Activated CD4-positive, CD25-positive, alpha-beta regulatory T cell (primary cell): ENCODE measurements around the gene MRRF.

Experiments used
- DNase-seq, 4 experiments: peaks; one replicate each; lab custom pipeline; 2025; lab: John Stamatoyannopoulos, UW

MRRF gene

GRCh38 chr9:122332644-122333043 is 68.0 kb downstream of the MRRF start:
- DNase-seq: no peak

DNA sequence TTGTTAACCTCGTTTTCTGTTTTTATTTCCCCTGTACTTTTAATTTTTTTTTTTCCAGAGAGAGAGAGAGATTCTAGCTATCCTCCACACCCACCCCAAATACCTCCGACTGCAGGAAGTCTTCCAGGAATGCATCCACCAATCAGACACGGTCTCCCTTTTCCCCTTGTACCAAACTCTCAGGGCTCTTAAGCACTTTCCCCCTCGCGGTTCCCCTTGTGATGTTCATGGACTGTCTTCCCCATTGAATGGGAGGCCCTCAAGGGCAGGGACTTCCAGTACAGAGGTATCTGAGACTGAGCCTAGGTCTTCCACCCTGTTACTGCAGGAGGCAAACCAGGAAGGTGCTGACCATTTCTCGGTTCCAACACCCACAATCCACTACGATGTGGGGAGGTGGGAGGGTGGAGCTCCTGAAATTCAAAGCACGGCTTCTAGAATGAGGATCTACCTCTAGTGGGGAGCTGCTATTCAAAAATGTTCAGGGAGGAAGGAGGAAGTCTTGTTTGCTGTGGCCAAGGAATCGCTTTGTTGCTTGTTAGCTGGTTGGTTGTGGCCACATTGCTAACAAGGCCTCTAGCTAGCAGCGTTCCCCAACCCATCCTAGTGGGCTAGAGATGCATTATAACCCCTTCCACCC is 68.6 kb downstream of the MRRF start:
- DNase-seq: no peak

- DNase-seq: no peak
Observed at GRCh38 chr9:122334916-122335315, 70.2 kb downstream of the MRRF start.

- no peak for DNase-seq
Observed at GRCh38 chr9:122336189-122336588, 71.5 kb downstream of the MRRF start.

DNA sequence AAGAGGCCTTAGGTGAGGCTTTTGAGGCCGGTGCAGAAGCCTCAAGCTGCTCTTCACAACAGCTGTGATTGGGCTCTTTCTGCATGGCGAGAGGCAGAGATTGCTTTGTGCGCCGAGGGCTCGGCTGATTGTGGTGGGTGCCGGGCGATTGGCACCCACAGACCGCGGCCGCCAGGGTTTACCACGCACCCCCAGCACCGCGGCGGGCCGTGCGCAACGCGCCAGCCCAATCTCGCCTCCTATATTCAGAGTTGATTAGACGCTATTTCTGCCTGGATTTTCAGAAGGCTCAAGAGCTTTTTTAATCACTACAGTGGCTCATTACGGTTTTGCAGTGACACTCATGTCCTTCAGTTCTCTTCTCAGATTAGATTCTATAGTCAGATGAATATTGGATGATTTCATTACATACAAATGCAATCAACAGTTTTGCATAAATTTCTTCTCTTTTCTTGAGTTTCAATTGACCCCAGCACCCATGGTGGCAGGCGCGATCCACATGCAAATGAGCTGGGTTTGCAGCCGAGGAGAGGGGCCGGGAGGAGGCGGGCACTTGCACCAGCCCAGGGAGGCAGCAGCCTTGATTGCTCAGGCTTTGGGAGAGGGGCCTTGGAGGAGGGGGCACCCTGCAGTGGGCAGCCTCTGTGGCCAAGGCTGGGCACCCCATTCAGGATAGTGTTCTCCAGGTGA is 72.3 kb downstream of the MRRF start:
- DNase-seq: no peak

DNA sequence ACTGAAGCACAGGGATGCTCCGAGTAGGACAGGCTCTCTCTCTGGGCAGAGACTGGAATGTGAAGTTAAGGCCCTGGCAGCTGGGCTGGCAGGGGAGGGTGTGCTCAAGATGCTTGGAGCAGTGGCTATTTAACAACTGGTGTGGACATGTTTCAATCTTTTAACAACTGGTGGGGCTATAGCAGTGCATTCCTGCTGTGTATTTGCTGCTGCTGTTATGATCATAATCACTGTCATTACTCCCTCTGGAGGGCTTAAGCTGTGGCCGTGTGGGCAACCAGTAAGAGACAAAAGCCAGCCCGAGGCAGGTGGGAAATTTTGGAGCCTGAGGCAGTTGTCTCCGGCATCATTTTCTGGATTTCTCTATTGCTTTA is 72.9 kb downstream of the MRRF start:
- no peak for DNase-seq

GRCh38 chr9:122338536-122338935 is 73.9 kb downstream of the MRRF start:
- DNase-seq: no peak

GRCh38 chr9:122338994-122339393 is 74.3 kb downstream of the MRRF start:
- DNase-seq: no peak

DNA sequence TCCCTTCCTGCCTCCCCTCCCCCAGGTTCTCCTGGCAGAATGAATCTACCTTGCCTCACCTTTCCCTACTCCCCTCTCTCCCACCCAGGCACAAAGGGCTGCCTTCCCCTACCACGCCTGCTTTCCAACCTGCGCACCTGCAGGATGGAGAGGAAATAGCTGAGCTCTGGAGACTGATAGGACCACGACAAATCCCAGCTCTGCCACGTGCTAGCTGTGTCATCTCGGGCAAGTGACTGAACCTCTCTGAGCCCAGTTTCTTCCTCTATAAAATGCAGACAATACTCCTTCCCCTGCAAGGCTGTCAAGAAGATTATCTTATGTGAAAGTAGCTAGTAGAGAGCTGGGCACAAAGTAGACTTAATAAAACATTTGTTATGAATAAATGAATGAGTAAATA is 74.9 kb downstream of the MRRF start:
- no peak for DNase-seq

GRCh38 chr9:122340161-122340560 is 75.5 kb downstream of the MRRF start:
- DNase-seq: no peak

DNA sequence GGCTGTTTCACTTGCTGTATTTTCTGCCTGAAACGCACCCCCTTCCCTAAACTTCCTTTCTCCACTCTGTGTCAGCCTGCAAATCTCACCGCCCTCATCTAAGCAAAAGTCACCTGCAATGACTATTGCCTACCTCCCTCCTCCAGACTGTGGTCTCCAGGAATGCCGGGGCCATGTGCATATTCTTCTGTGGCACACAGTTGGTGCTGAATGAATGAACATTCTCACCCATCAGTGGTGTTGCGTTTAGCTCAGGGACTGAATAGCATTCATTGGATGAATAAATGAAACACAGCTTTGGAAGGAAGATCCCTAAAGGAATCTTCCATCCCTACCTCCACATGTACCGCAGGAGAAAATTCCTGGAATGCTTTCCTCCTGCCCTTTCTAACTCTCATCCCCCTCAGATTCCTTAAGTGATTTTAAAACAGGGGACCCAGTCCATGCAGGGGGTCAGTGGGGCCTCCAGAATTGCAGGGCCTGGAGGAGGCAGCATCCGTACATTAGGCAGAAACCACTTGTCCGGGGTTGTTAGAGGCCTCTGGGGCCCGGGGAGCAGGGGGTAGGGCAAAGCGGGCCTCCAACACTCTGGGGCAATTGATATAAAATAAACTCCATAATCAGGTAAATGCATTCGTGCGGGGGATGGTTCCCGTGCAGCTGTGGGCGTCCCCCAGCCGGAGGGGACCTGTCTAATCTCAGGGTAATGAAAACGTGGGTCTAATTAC is 77.8 kb downstream of the MRRF start:
- DNase-seq: no peak

- no peak for DNase-seq
Observed at GRCh38 chr9:122346478-122347347, 82.0 kb downstream of the MRRF start.

DNA sequence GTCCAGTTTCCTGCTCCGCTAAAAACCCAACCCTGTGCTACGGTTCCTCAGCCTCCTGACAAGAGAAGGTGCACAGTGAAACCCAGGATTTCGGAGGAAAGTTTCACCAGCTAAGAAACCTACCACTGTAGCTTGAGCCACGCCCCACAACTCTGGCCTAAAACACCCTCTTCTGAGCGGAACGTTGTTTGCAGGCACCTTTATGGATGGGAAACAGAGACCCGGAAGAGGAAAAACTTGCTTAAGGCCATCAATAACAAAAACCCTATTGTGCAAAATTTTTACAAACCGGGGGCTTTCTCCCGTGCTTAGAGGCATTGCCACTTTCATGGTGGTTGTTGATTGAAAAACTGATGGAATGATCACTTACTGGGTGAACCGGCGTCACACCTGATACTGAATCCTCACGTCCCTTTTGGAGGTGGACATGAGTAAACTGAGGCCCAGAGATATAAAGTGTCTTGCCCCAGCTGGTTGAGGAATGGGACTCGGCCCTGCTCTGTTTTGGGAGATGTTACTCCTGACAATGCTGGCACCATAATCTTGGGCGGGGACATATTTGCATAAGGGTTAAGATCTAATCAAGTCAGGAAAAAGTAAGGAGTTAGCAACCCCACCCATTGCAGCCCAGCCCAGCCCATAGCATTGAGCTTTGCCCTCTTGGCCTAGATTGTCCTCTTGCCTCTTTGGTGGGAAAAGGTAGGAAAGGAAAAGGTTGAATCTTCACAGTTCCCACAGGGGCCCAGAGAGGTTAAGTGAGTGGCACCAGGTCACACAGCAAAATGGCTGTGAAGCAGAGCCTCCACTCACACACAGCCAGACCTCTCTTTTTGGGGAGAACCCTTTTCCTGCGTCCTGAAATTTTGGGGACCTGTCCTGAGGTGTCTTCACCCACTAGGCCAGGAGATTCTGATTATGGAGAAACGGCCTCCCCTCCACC is 82.9 kb downstream of the MRRF start:
- DNase-seq: no peak

DNA sequence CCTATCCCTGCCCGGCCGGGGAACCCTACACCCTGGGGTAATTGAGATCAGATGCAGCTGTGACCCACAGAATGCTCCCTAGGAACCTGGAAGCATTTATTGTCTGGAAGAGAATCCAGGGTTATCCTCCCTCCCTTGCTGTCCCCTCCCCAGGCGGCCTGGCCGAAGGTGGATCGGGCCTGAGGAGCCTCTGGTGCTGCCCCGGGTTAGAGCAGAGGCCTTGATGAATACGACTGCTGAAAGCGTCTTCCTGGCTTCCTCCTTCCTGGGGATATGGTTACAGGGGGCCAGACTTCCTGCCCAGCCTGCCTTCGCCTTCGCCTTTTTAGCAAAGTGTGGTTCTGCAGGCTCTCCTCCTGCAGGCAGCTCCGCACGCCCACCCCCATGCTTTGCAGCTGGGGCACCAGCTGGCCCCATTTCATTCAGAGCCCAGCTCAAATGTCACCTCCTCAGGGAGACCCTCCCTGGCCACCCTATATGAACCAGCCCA is 83.7 kb downstream of the MRRF start:
- DNase-seq: no peak

DNA sequence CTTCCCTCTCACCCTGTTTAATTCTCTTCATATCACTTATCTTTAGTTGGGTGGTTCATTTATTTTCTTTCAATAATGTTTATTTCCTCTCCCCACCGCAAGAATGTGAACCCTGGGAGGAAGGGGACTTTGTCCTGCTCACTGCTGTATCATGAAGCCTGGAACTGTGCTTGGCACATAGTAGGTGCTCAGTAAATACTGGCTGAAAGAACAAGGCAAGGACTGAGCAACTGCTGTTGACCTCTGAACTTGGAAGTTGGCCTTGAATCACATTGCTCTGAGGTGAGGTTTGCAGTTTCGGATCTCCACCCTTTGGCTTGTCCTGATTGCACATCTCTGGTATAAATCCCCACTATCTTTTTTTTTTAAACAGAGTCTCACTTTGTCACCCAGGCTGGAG is 84.1 kb downstream of the MRRF start:
- DNase-seq: no peak

DNA sequence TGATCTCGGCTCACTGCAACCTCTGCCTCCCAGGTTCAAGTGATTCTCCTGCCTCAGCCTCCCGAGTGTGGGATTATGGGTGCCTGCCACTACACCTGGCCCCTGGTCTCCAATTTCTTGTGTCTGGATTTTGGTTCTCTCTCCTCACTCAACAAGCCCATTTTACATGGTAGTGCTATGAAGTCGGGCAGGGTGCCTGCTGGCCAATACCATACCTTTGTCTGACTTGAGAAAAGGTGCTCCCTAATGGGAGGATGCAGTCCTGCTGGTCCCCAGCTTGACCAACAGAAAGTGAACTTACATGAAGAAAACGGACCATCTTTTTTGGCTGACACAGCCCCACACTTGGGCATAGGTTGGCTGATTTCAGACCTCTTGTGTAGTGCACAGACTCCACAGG is 84.5 kb downstream of the MRRF start:
- DNase-seq: no peak

- peak; percentile 56 to 65 (median 56) for DNase-seq
Observed at GRCh38 chr9:122350577-122351355, 86.1 kb downstream of the MRRF start.

- no peak for DNase-seq
Observed at GRCh38 chr9:122354536-122355199, 90.0 kb downstream of the MRRF start.

DNA sequence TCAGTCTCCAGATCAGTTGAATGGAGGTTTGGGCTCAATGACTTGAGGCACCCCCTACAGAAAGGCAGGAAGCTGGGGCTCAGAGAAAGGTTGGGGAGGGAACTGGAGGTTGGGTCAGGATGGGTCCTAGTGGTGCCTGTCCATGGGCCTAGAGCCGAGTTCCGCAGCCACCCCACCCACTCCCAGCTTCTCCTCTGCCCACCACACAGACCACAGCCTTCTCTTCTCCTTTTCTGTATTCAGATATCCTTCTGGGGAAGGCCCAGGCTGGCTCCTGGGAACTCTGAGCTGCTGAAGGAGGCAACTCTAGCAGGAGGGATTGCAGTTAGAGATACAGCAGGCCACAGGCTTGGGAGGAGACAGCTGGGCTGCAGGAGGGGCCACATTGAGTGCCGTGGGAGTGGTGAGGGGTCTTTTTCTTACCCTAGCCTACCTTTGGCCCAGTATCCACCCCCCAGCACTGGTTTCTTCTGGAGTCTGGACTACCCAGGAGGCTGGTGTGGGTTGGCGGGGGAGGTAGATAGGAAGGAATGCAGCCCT is 90.7 kb downstream of the MRRF start:
- no peak for DNase-seq
